ENCODE results near the gene RPTOR. TPM values are rescaled to one million over a fixed set of nuclear protein-coding genes. Genes with fewer than 3 reads are reported as not detected.
A peak's percentile ranks its signal among the peaks of the same experiment; 100 is the strongest.

Gene RPTOR
- polyA plus RNA-seq, 1 of the 3 experiments (the other 2 are of a cell fraction): 14.9 TPM

GRCh38 chr17:80826346-80826954 is 281.8 kb downstream of the RPTOR start:
- no peak for TF ChIP-seq CTCF (IDR thresholded peaks at IDR 0.05)
- TF ChIP-seq, protein P1, sequence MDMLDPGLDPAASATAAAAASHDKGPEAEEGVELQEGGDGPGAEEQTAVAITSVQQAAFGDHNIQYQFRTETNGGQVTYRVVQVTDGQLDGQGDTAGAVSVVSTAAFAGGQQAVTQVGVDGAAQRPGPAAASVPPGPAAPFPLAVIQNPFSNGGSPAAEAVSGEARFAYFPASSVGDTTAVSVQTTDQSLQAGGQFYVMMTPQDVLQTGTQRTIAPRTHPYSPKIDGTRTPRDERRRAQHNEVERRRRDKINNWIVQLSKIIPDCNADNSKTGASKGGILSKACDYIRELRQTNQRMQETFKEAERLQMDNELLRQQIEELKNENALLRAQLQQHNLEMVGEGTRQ (IDR thresholded peaks at IDR 0.05; ENCODE audit: borderline replicate concordance, low read depth, low read length): no peak
- no peak for TF ChIP-seq SMC3 (IDR thresholded peaks at IDR 0.05; ENCODE audit: low read depth, low read length)
- no peak for TF ChIP-seq MEF2A (IDR thresholded peaks at IDR 0.05; ENCODE audit: borderline replicate concordance, low read depth)
- TF ChIP-seq TCF12 (IDR thresholded peaks at IDR 0.05): no peak
- no peak for TF ChIP-seq NFIC (IDR thresholded peaks at IDR 0.05; ENCODE audit: borderline replicate concordance)
- TF ChIP-seq RAD21 (IDR thresholded peaks at IDR 0.05; ENCODE audit: low read length): no peak
- no peak for TF ChIP-seq SIN3A (IDR thresholded peaks at IDR 0.05; ENCODE audit: borderline replicate concordance, low read depth, low read length)
- TF ChIP-seq TEAD4 (IDR thresholded peaks at IDR 0.05; ENCODE audit: borderline replicate concordance, insufficient read depth): no peak
- TF ChIP-seq FOXM1 (IDR thresholded peaks at IDR 0.05; ENCODE audit: low read depth): no peak
- TF ChIP-seq, protein P2, sequence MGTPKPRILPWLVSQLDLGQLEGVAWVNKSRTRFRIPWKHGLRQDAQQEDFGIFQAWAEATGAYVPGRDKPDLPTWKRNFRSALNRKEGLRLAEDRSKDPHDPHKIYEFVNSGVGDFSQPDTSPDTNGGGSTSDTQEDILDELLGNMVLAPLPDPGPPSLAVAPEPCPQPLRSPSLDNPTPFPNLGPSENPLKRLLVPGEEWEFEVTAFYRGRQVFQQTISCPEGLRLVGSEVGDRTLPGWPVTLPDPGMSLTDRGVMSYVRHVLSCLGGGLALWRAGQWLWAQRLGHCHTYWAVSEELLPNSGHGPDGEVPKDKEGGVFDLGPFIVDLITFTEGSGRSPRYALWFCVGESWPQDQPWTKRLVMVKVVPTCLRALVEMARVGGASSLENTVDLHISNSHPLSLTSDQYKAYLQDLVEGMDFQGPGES (IDR thresholded peaks at IDR 0.05; ENCODE audit: low read depth, low read length): no peak
- TF ChIP-seq USF1 (IDR thresholded peaks at IDR 0.05; ENCODE audit: borderline replicate concordance, low read depth): no peak
- no peak for TF ChIP-seq JUND (IDR thresholded peaks at IDR 0.05)
- TF ChIP-seq ELF1 (IDR thresholded peaks at IDR 0.05): no peak
- TF ChIP-seq, protein P3, sequence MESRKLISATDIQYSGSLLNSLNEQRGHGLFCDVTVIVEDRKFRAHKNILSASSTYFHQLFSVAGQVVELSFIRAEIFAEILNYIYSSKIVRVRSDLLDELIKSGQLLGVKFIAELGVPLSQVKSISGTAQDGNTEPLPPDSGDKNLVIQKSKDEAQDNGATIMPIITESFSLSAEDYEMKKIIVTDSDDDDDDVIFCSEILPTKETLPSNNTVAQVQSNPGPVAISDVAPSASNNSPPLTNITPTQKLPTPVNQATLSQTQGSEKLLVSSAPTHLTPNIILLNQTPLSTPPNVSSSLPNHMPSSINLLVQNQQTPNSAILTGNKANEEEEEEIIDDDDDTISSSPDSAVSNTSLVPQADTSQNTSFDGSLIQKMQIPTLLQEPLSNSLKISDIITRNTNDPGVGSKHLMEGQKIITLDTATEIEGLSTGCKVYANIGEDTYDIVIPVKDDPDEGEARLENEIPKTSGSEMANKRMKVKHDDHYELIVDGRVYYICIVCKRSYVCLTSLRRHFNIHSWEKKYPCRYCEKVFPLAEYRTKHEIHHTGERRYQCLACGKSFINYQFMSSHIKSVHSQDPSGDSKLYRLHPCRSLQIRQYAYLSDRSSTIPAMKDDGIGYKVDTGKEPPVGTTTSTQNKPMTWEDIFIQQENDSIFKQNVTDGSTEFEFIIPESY (IDR thresholded peaks at IDR 0.05; ENCODE audit: borderline replicate concordance, low read depth): no peak
- TF ChIP-seq GABPA (IDR thresholded peaks at IDR 0.05; ENCODE audit: low read depth): no peak
- no peak overlapping the region for H3K4me3 ChIP-seq (ENCODE audit: low read depth in 2 of 2, low read length in 1 of 2)
- H3K9me2 ChIP-seq: no peaks in the 10 kb centered on the region
- H3K4me2 ChIP-seq: peak overlapping the region; percentile 46; the same call in 1 of the 2 replicates
- no peaks in the 10 kb centered on the region for H3K79me2 ChIP-seq (ENCODE audit: insufficient read depth)
- 76% methylated on average over 13 of the region's 23 CpGs for whole genome bisulfite sequencing (ENCODE audit: low lambda C conversion rate)
- H3K4me1 ChIP-seq (ENCODE audit: control insufficient read depth in 1 of 2, insufficient read depth in 2 of 2, low read depth in 1 of 2, low read length in 1 of 2): peaks cover 16 to 19% of the 10 kb centered on the region in 2 experiments; a peak in 3 of 4 replicates
- no peak overlapping the region for H2AFZ ChIP-seq (ENCODE audit: low read depth)
- H3K9ac ChIP-seq: no peak overlapping the region
- H3K9me3 ChIP-seq: no peaks in the 10 kb centered on the region
- ChIA-PET POLR2A (interaction anchor here (1.0 to 1.3 kb wide), 3 partner anchors 12 to 33 kb away, joined by 3 to 4 read pairs (median 4); no protein-coding TSS in a partner anchor), CTCF (interaction anchor here (0.7 to 2.1 kb wide), 10 partner anchors 11 to 251 kb away, joined by 3 to 8 read pairs (median 4); no protein-coding TSS in a partner anchor)
- no peaks in the 10 kb centered on the region for H4K20me1 ChIP-seq (ENCODE audit: insufficient read depth)
- DNase-seq: no peak
- no peaks in the 10 kb centered on the region for H3K27me3 ChIP-seq (ENCODE audit: insufficient read depth)
- peak overlapping the region; percentile 66 to 84 for H3K27ac ChIP-seq (ENCODE audit: low read depth in 2 of 2, low read length in 1 of 2)
- peaks cover 10 to 32% of the 10 kb centered on the region in 2 experiments for H3K36me3 ChIP-seq (replicated peaks in 1 of 2; ENCODE audit: control insufficient read depth in 1 of 2, insufficient read depth in 2 of 2, low read length in 1 of 2)
- H3F3A ChIP-seq (replicated peaks; ENCODE audit: insufficient read depth): peaks cover 6% of the 10 kb centered on the region
